Measurements from ENCODE around the gene DIP2B.

DIP2B gene

DNA sequence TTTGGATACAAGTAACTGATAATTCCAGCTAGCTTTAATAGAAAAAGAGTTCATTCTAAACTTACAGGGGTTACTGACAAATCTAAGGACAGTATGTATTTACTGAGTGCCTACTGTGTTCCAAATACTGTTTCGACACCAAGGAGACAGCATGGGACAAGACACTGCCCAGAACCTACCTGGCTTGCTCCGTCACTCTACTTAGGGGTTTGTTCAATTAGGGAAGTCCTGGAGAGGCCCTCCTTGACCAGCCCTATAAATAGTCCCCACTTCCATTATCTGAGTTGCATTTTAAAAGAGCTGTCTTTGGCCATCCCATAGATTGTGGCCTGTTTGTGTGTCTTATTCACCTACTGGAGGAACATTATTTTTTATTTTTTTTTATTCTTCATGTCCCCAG is 129.6 kb downstream of the DIP2B start:
- Histone ChIP-seq H3K27me3 (ENCODE audit: control insufficient read depth, insufficient read depth, low read length) (no peaks in the 10 kb centered on the region), H3K4me1 (ENCODE audit: control insufficient read depth, low read depth, low read length) (no peaks in the 10 kb centered on the region), H3K9me3 (ENCODE audit: control insufficient read depth, low read depth, low read length) (no peaks in the 10 kb centered on the region), H3K36me3 (ENCODE audit: control insufficient read depth, low read depth, low read length) (no peaks in the 10 kb centered on the region), H3K4me3 (ENCODE audit: low read length) (no peak overlapping the region), H3K27ac (ENCODE audit: low read length) (no peak overlapping the region), H3K9ac (ENCODE audit: low read length) (no peak overlapping the region)

DNA sequence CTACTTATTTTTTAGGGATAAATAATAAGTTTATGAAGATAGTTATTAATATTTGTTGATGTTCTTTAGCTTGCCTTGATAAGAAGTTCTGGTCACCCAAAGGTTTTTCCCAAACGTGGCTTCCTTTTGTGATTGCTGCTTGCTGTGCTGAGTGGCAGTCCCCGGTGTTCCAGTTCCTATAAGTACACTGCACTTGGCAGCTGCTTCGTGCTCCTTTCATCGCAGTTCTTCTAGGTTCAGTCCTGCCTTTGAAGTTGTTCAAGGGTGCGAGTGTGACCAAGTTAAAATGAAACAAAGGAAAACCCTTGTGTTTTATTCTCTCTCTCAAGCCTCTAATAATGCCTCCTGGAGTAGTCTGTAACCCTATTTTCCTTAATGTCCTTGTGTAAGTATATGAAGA is 130.6 kb downstream of the DIP2B start:
- no peaks in the 10 kb centered on the region for H3K4me1 ChIP-seq (ENCODE audit: control insufficient read depth, low read depth, low read length)
- H3K36me3 ChIP-seq (ENCODE audit: control insufficient read depth, low read depth, low read length): no peaks in the 10 kb centered on the region
- H3K27ac ChIP-seq (ENCODE audit: low read length): no peak overlapping the region
- H3K4me3 ChIP-seq (ENCODE audit: low read length): no peak overlapping the region
- no peaks in the 10 kb centered on the region for H3K27me3 ChIP-seq (ENCODE audit: control insufficient read depth, insufficient read depth, low read length)
- H3K9ac ChIP-seq (ENCODE audit: low read length): no peak overlapping the region
- H3K9me3 ChIP-seq (ENCODE audit: control insufficient read depth, low read depth, low read length): no peaks in the 10 kb centered on the region

DNA sequence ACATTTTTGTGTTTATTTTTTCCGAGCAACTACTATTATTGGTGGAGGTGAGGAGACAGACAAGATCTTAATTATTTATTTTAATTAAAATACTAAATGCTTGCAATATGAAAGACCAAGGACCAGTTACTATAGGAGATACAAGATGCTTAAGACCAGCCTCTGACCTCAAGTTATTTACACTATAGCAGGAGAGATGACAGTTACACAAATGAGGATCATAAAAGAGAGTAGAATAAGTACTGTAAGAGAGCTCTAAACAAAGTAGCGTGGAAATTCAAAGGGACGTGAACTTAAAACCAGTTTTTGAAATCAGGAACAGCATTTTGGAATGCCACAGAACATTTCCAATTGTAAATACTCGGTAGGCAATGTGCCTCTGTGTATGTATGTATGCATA is 131.1 kb downstream of the DIP2B start:
- no peak overlapping the region for H3K9ac ChIP-seq (ENCODE audit: low read length)

GRCh38 chr12:50636505-50636904 is 131.7 kb downstream of the DIP2B start:
- H3K4me3 ChIP-seq (ENCODE audit: low read length): no peak overlapping the region
- H3K9ac ChIP-seq (ENCODE audit: low read length): no peak overlapping the region
- H3K27me3 ChIP-seq (ENCODE audit: control insufficient read depth, insufficient read depth, low read length): no peaks in the 10 kb centered on the region
- no peaks in the 10 kb centered on the region for H3K4me1 ChIP-seq (ENCODE audit: control insufficient read depth, low read depth, low read length)
- H3K9me3 ChIP-seq (ENCODE audit: control insufficient read depth, low read depth, low read length): no peaks in the 10 kb centered on the region
- H3K36me3 ChIP-seq (ENCODE audit: control insufficient read depth, low read depth, low read length): no peaks in the 10 kb centered on the region
- no peak overlapping the region for H3K27ac ChIP-seq (ENCODE audit: low read length)

More for the DNA sequence above, 131.1 kb downstream of the DIP2B start:
- no peaks in the 10 kb centered on the region for H3K36me3 ChIP-seq (ENCODE audit: control insufficient read depth, low read depth, low read length)
- H3K4me3 ChIP-seq (ENCODE audit: low read length): no peak overlapping the region
- H3K27ac ChIP-seq (ENCODE audit: low read length): no peak overlapping the region
- no peaks in the 10 kb centered on the region for H3K27me3 ChIP-seq (ENCODE audit: control insufficient read depth, insufficient read depth, low read length)
- H3K4me1 ChIP-seq (ENCODE audit: control insufficient read depth, low read depth, low read length): no peaks in the 10 kb centered on the region
- H3K9me3 ChIP-seq (ENCODE audit: control insufficient read depth, low read depth, low read length): no peaks in the 10 kb centered on the region

DNA sequence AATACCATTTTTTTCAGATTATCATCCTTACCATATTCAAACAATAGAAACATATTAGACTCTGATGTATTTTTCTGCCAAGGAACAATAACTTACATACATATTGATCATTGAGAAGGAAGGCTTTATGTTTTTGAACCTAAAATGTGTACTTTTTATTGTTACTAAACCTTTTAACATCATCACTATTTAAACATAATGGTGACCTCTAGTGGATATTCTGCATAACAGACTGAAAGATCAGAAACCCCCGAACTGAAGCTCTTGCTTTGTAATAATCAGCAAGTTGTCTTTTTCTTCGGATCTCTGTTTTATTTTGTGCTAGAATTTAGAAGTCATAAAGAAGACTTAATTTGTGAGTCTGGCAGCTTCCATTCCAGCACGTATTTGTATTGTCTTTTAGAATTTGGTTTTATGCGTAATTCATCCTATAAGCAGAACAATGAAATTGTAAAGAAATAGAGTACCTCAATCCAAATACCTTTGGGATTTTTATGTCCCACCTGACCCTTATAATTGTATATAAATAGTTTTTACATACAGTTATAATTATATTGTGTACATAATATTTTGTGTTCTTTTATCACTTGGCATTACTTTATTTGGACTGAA is 133.2 kb downstream of the DIP2B start:
- H3K4me3 ChIP-seq (ENCODE audit: low read length): no peak overlapping the region
- H3K27ac ChIP-seq (ENCODE audit: low read length): no peak overlapping the region
- H3K9me3 ChIP-seq (ENCODE audit: control insufficient read depth, low read depth, low read length): no peaks in the 10 kb centered on the region
- H3K36me3 ChIP-seq (ENCODE audit: control insufficient read depth, low read depth, low read length): no peaks in the 10 kb centered on the region
- no peak overlapping the region for H3K9ac ChIP-seq (ENCODE audit: low read length)
- H3K4me1 ChIP-seq (ENCODE audit: control insufficient read depth, low read depth, low read length): no peaks in the 10 kb centered on the region
- no peaks in the 10 kb centered on the region for H3K27me3 ChIP-seq (ENCODE audit: control insufficient read depth, insufficient read depth, low read length)

DNA sequence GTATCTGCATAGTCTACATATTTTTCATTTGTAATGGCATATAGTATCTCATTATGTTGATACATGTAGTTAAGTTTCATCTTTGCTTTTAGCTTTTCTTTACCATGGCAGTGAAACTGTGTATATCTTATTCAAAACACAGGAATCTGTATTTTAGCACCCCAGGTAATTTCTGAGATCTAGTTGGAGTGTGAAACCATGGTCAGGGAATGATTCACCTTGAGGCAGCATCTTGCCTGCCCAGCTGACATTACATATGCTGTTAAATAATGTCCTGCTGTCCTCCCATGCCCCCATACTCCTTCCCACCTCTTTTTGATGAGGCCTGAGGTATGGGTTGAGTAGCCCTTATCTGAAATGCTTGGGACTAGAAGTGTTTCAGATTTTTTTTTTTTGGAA is 133.7 kb downstream of the DIP2B start:
- no peaks in the 10 kb centered on the region for H3K27me3 ChIP-seq (ENCODE audit: control insufficient read depth, insufficient read depth, low read length)
- no peaks in the 10 kb centered on the region for H3K9me3 ChIP-seq (ENCODE audit: control insufficient read depth, low read depth, low read length)
- H3K27ac ChIP-seq (ENCODE audit: low read length): no peak overlapping the region
- H3K4me1 ChIP-seq (ENCODE audit: control insufficient read depth, low read depth, low read length): no peaks in the 10 kb centered on the region
- H3K9ac ChIP-seq (ENCODE audit: low read length): no peak overlapping the region
- H3K36me3 ChIP-seq (ENCODE audit: control insufficient read depth, low read depth, low read length): no peaks in the 10 kb centered on the region
- H3K4me3 ChIP-seq (ENCODE audit: low read length): no peak overlapping the region

GRCh38 chr12:50639721-50640120 is 134.9 kb downstream of the DIP2B start:
- H3K4me1 ChIP-seq (ENCODE audit: control insufficient read depth, low read depth, low read length): no peaks in the 10 kb centered on the region
- H3K36me3 ChIP-seq (ENCODE audit: control insufficient read depth, low read depth, low read length): no peaks in the 10 kb centered on the region
- no peaks in the 10 kb centered on the region for H3K27me3 ChIP-seq (ENCODE audit: control insufficient read depth, insufficient read depth, low read length)
- no peaks in the 10 kb centered on the region for H3K9me3 ChIP-seq (ENCODE audit: control insufficient read depth, low read depth, low read length)
- no peak overlapping the region for H3K9ac ChIP-seq (ENCODE audit: low read length)
- H3K4me3 ChIP-seq (ENCODE audit: low read length): no peak overlapping the region
- H3K27ac ChIP-seq (ENCODE audit: low read length): no peak overlapping the region

- no peaks in the 10 kb centered on the region for H3K4me1 ChIP-seq (ENCODE audit: control insufficient read depth, low read depth, low read length)
- H3K36me3 ChIP-seq (ENCODE audit: control insufficient read depth, low read depth, low read length): no peaks in the 10 kb centered on the region
- no peak overlapping the region for H3K9ac ChIP-seq (ENCODE audit: low read length)
- H3K27me3 ChIP-seq (ENCODE audit: control insufficient read depth, insufficient read depth, low read length): no peaks in the 10 kb centered on the region
- no peaks in the 10 kb centered on the region for H3K9me3 ChIP-seq (ENCODE audit: control insufficient read depth, low read depth, low read length)
- H3K4me3 ChIP-seq (ENCODE audit: low read length): no peak overlapping the region
- no peak overlapping the region for H3K27ac ChIP-seq (ENCODE audit: low read length)
Observed at GRCh38 chr12:50640321-50640939, 135.6 kb downstream of the DIP2B start.

- H3K36me3 ChIP-seq (ENCODE audit: control insufficient read depth, low read depth, low read length): no peaks in the 10 kb centered on the region
- H3K27ac ChIP-seq (ENCODE audit: low read length): no peak overlapping the region
- H3K9me3 ChIP-seq (ENCODE audit: control insufficient read depth, low read depth, low read length): no peaks in the 10 kb centered on the region
- H3K9ac ChIP-seq (ENCODE audit: low read length): no peak overlapping the region
- H3K4me1 ChIP-seq (ENCODE audit: control insufficient read depth, low read depth, low read length): no peaks in the 10 kb centered on the region
- H3K27me3 ChIP-seq (ENCODE audit: control insufficient read depth, insufficient read depth, low read length): no peaks in the 10 kb centered on the region
- H3K4me3 ChIP-seq (ENCODE audit: low read length): no peak overlapping the region
Observed at GRCh38 chr12:50641566-50641965, 136.8 kb downstream of the DIP2B start.

DNA sequence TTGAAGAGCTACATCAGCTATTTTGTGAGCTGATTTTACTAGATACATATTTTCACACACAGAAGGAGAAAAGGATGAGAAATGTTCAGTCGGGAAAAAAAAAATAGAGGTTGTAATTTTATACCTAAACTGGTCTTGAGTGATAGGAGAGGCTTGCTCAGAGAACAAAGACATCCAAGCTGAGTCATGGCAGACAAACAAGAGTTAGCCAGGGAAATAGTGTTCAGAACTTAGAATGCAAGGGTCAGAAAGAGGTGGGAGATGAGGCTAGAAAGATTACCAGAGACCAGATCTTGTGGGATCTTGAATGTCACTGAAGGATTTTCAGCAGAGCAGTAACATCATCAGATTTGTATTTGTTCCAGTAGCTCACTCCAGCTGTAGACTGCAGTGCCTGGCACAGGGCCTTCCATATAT is 137.3 kb downstream of the DIP2B start:
- Histone ChIP-seq H3K4me1 (ENCODE audit: control insufficient read depth, low read depth, low read length) (no peaks in the 10 kb centered on the region), H3K4me3 (ENCODE audit: low read length) (no peak overlapping the region), H3K27ac (ENCODE audit: low read length) (no peak overlapping the region), H3K36me3 (ENCODE audit: control insufficient read depth, low read depth, low read length) (no peaks in the 10 kb centered on the region), H3K9ac (ENCODE audit: low read length) (no peak overlapping the region), H3K27me3 (ENCODE audit: control insufficient read depth, insufficient read depth, low read length) (no peaks in the 10 kb centered on the region), H3K9me3 (ENCODE audit: control insufficient read depth, low read depth, low read length) (no peaks in the 10 kb centered on the region)

DNA sequence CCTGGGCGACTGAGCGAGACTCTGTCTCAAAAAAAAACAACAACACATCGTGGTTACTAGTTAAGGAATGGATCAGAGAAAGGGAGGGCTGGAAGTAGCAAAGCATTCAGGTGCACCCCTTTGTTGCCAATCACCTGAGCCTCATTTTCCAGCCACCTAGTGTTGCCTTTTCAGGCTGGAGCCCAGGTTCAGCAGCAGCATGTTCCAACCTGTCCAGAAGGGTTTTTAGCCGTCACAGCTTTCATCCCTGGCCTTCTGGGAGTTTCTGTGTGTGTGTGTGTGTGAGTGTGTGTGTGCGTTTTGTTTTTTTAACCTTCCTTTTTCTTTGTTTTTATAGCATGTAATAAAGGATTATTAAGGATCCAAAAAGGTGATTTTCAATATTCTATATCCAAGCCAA is 138.0 kb downstream of the DIP2B start:
- Histone ChIP-seq H3K27me3 (ENCODE audit: control insufficient read depth, insufficient read depth, low read length) (no peaks in the 10 kb centered on the region), H3K4me1 (ENCODE audit: control insufficient read depth, low read depth, low read length) (no peaks in the 10 kb centered on the region), H3K27ac (ENCODE audit: low read length) (no peak overlapping the region), H3K9me3 (ENCODE audit: control insufficient read depth, low read depth, low read length) (no peaks in the 10 kb centered on the region), H3K9ac (ENCODE audit: low read length) (no peak overlapping the region), H3K4me3 (ENCODE audit: low read length) (no peak overlapping the region), H3K36me3 (ENCODE audit: control insufficient read depth, low read depth, low read length) (no peaks in the 10 kb centered on the region)

GRCh38 chr12:50647031-50647430 is 142.2 kb downstream of the DIP2B start:
- H3K9ac ChIP-seq (ENCODE audit: low read length): no peak overlapping the region
- H3K9me3 ChIP-seq (ENCODE audit: control insufficient read depth, low read depth, low read length): no peaks in the 10 kb centered on the region
- H3K27ac ChIP-seq (ENCODE audit: low read length): no peak overlapping the region
- H3K4me1 ChIP-seq (ENCODE audit: control insufficient read depth, low read depth, low read length): no peaks in the 10 kb centered on the region
- no peaks in the 10 kb centered on the region for H3K27me3 ChIP-seq (ENCODE audit: control insufficient read depth, insufficient read depth, low read length)
- no peaks in the 10 kb centered on the region for H3K36me3 ChIP-seq (ENCODE audit: control insufficient read depth, low read depth, low read length)
- H3K4me3 ChIP-seq (ENCODE audit: low read length): no peak overlapping the region
